Measurements from ENCODE around the gene SLC27A6.

Gene SLC27A6

GRCh38 chr5:129078247-129078646 lies 113.0 kb downstream of the SLC27A6 start:
- TF ChIP-seq CTCF (IDR thresholded peaks at IDR 0.05; ENCODE audit: low read depth, low read length), result no peak
- no peak overlapping the region for H3K4me3 ChIP-seq (ENCODE audit: low read depth, low read length)

- no peak for TF ChIP-seq CTCF (IDR thresholded peaks at IDR 0.05; ENCODE audit: low read depth, low read length)
These were observed 113.4 kb downstream of the SLC27A6 start for GRCh38 chr5:129078660-129079059.

GRCh38 chr5:129079496-129079895 lies 114.2 kb downstream of the SLC27A6 start:
- H3K4me3 ChIP-seq (ENCODE audit: low read depth, low read length), result no peak overlapping the region
- TF ChIP-seq CTCF (IDR thresholded peaks at IDR 0.05; ENCODE audit: low read depth, low read length), result no peak

More at GRCh38 chr5:129078660-129079059, 113.4 kb downstream of the SLC27A6 start:
- H3K4me3 ChIP-seq (ENCODE audit: low read depth, low read length), result no peak overlapping the region

- TF ChIP-seq CTCF (IDR thresholded peaks at IDR 0.05; ENCODE audit: low read depth, low read length), result no peak
These were observed 115.5 kb downstream of the SLC27A6 start for GRCh38 chr5:129080766-129081165.

GRCh38 chr5:129082225-129083136 lies 117.2 kb downstream of the SLC27A6 start:
- H3K4me3 ChIP-seq (ENCODE audit: low read depth, low read length), result no peak overlapping the region
- TF ChIP-seq CTCF (IDR thresholded peaks at IDR 0.05; ENCODE audit: low read depth, low read length), result no peak

More at GRCh38 chr5:129080766-129081165, 115.5 kb downstream of the SLC27A6 start:
- H3K4me3 ChIP-seq (ENCODE audit: low read depth, low read length), result no peak overlapping the region

All from WI38 (cell line).